GM19043 (cell line): Measurements from ENCODE around the gene DDX4.

Experiments used
- ATAC-seq: cut with Tn5 transposase; IDR thresholded peaks from one replicate; pipeline ENCODE4 v1.9.1; 2021; ENCODE audit warnings: low read depth; ENCODE audit not compliant: unreplicated experiment

The DDX4 gene

GRCh38 chr5:55817030-55817429 is 79.2 kb downstream of the DDX4 start:
- ATAC-seq, result no peak

DNA sequence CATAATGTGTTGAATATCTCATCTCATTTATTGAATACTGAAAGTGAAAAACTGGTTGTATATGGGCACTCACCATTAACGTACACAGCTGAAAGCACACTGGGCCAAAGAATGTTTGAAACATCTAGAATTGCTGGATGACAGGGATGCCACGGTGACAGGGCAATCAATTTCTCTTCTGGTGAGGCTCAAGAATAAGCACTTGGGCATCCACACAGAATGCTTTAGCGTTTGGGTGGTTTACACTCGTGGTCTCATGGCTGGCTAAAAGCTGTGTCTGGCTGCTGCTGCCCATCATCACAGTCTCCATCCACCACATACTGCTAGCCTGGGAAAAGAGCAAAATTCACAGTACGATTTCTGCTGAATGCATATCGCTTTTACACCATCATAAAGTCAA is 82.6 kb downstream of the DDX4 start:
- ATAC-seq, result no peak

GRCh38 chr5:55821731-55822512 is 84.1 kb downstream of the DDX4 start:
- ATAC-seq, result no peak

- ATAC-seq, result no peak
These were observed 85.4 kb downstream of the DDX4 start for GRCh38 chr5:55823151-55823796.

DNA sequence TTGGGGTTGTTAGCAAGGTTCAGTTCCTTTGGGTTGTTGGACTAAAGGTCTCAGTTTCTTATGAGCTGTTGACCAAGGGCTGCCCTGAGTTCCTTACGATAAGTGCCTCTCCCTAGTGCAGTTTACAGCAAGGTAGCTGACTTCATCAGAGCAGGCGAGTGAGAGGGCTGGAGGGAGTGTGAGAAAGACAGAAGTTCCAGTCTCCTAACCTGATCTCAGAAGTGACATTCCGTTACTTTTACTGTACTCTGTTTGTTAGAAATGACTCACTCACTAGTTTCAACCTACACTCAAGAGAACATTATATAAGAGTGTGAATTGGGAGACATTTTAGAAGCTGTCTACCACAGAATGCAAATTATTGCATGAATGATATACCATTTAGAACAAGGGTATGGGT is 92.1 kb downstream of the DDX4 start:
- ATAC-seq, result no peak

- no peak for ATAC-seq
These were observed 94.6 kb downstream of the DDX4 start for GRCh38 chr5:55832446-55832845.

- ATAC-seq, result no peak
These were observed 98.3 kb downstream of the DDX4 start for GRCh38 chr5:55836191-55836590.

DNA sequence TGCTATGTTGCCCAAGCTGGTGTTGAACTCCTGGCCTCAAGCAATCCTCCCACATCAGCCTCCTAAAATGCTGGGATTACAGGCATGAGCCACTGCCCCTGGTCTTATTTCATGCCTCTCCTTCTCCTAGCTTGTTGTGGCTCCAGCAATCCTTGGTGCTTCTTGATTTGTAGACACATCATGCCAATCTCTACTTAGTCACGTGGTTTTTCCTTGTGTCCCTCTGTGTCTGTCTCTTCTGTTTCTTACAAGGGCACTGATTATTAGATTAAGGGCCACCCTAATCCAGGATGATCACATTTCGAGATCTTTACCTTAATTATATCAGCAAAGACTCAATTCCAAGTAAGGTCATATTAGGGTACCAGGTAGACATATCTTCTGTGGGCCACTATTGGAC is 104.1 kb downstream of the DDX4 start:
- no peak for ATAC-seq

GRCh38 chr5:55847837-55848236 is 110.0 kb downstream of the DDX4 start:
- no peak for ATAC-seq

- no peak for ATAC-seq
These were observed 110.9 kb downstream of the DDX4 start for GRCh38 chr5:55848783-55849182.

GRCh38 chr5:55850839-55851674 is 113.2 kb downstream of the DDX4 start, which contains the start of gene IL31RA:
IL31RA (plus strand) TSS chr5:55851357; CDS start chr5:55851571, 214 bp downstream.
- no peak for ATAC-seq

GRCh38 chr5:55851675-55851979 is 113.8 kb downstream of the DDX4 start:
- ATAC-seq, result no peak

DNA sequence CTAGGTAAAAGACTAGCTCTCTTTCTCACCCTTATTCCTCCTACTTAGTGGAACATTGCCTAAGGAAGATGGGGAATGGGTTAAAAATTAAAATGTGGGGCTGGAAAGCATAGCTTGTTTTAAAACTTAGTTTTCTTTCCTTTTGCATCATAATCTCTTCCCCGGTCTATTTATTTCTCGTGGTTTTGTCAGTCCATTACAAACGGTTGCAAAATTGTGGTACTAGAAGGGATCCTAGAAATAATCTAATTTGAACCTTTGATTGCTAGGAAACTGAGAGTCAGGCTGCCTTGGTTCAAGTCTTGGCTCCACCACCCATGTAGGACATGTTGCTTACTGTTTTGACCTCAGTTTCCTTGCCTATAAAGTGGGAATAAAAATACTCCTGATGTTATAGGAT is 114.6 kb downstream of the DDX4 start:
- no peak for ATAC-seq

DNA sequence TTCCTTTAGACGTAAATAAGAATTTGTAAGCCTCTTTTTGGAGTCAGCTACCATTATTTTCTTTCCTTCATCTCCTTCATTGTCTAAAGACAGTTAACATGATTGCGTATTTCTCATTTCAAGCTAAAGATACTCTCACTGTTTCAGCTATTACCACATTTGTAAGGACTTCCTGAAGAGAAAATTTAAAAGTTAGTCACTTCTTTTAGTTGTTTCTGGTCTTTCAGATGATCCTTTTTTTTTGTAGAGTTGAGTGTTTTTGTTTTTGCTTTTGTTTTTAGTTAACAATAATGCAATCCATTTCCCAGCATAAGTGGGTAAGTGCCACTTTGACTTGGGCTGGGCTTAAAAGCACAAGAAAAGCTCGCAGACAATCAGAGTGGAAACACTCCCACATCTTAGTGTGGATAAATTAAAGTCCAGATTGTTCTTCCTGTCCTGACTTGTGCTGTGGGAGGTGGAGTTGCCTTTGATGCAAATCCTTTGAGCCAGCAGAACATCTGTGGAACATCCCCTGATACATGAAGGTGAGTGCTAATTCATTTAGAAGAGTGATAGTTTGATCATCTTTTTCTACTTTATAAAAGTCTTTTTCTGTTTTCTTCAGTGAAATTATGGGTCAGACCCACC is 115.3 kb downstream of the DDX4 start:
- no peak for ATAC-seq

- ATAC-seq, result no peak
These were observed 116.0 kb downstream of the DDX4 start for GRCh38 chr5:55853818-55854217.

- no peak for ATAC-seq
These were observed 117.6 kb downstream of the DDX4 start for GRCh38 chr5:55855509-55855908.

DNA sequence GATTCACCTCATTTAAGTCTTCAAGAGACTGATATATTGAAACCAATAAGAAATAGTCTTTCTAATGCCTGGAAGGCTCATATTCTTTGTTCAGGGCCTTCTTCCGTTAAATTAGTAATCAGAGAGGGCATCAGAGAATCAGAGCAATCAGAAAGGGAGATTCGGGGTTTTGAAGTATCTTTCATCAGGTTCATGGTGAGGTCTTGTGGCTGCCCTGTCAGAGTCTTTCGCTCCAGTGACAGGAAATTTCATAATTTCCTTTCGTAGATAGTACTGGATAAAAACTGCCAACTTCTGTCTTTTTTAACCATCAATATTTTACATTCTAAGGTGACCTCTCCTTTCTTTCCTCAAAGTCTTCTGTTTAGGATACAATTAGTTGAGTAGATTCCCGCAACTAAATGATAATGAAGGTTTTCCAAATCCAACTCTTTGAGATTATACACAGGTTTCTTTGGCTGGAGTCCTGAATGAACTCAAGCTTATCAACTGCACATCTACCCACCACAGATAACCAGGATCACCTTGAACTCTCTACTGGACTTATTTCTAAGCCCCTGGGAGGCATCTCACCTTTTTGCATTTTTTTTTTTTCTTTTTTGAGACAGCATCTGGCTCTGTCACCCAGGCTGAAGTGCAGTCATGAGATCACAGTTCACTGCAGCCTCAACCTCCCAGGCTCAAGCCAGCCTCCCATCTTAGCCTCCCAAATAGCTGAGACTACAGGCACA is 118.8 kb downstream of the DDX4 start:
- no peak for ATAC-seq

DNA sequence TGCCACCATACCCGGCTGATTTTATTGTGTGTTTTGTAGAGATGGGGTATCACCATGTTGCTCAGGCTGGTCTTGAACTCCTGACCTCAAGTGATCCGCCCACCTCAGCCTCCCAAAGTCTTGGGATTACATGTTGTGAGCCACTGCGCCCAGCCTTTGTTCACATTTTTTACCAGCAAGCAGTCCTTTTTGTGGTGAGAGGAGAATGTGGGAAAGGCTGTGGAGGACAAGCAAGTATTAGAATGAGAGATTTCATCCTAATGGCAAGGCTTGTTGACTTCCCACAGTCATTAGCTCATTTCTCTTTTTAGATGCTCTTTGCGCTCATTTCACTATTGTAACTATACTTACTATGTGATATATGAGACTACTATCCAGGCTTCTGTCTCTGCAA is 119.4 kb downstream of the DDX4 start:
- no peak for ATAC-seq

DNA sequence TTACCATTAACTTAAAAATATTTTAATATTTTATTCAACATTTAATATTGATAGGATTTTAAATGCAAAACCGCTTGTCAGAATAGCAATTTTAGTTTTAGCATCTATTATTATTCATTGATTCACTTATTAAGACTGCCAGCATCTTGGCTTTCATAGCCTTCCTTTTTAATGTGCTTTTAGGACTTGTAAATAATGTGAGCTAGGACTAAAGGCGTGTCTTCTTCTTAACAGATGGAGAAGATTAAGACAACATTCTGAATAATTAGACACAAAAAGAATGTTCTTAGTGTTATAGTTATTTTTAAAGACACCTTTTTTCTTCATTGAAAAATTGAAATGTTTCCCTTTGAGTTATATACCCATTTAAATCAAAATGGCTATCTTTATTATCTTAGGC is 120.2 kb downstream of the DDX4 start:
- no peak for ATAC-seq

GRCh38 chr5:55860288-55860687 is 122.4 kb downstream of the DDX4 start:
- ATAC-seq, result no peak
